Ascending aorta (tissue), 2 donors: ENCODE results near the gene KRTAP6-1. TPM values are rescaled to one million over a fixed set of nuclear protein-coding genes. Genes with fewer than 3 reads are reported as not detected.

ENCODE experiments used
- DNase-seq, 2 donors: peaks; one replicate each; pipeline ENCODE4 v3.0.0-alpha.2; 2019; ENCODE audit warnings: low spot score in 2 of 2
- H3K27ac ChIP-seq, 2 donors: fragments of 200-600 bp; sonication (generic); one replicate each; pipeline ENCODE4 v1.5.1; 2016 to 2017; ENCODE audit warnings: mild to moderate bottlenecking in 1 of 2
- H3K27me3 ChIP-seq: fragments of 200-600 bp; sonication (generic); one replicate; pipeline ENCODE4 v1.5.1; 2017
- H3K36me3 ChIP-seq, 2 donors: fragments of 200-600 bp; sonication (generic); one replicate each; pipeline ENCODE4 v1.5.1; 2016
- H3K4me1 ChIP-seq, 2 donors: fragments of 200-600 bp; sonication (generic); one replicate each; pipeline ENCODE4 v1.5.1; 2016 to 2017; ENCODE audit warnings: mild to moderate bottlenecking in 1 of 2
- H3K4me3 ChIP-seq, 2 donors: fragments of 200-600 bp; sonication (generic); one replicate each; pipeline ENCODE4 v1.5.1; 2016 to 2017; ENCODE audit warnings: mild to moderate bottlenecking in 1 of 2
- H3K9me3 ChIP-seq, 2 donors: fragments of 200-600 bp; sonication (generic); one replicate each; pipeline ENCODE4 v1.5.1; 2016
- intact Hi-C: fragments of 100-400 bp; cut with DNase I; formaldehyde crosslinking; loops from one replicate; pipeline ENCODE4 v1.15.1; 2023
- total RNA-seq: library from RNA; depleted of rRNA; stranded (reverse); fragments of >200 nt; gene quantifications from one replicate; pipeline ENCODE4 v1.1.0, GENCODE V29; 2016
- TF ChIP-seq, protein P1 (sequence below), 3 experiments: fragments of 200-600 bp in 2 of 3; fragments of 450-650 bp in 1 of 3; sonication (generic) in 2 of 3; IDR thresholded peaks; one replicate each; pipeline ENCODE4 v1.5.1; 2016 to 2019; ENCODE audit warnings: antibody characterized with exemption in 3 of 3, mild to moderate bottlenecking in 1 of 3, moderate library complexity in 1 of 3

The KRTAP6-1 gene
- total RNA-seq, 1 donor from 2014 or later: not detected

DNA sequence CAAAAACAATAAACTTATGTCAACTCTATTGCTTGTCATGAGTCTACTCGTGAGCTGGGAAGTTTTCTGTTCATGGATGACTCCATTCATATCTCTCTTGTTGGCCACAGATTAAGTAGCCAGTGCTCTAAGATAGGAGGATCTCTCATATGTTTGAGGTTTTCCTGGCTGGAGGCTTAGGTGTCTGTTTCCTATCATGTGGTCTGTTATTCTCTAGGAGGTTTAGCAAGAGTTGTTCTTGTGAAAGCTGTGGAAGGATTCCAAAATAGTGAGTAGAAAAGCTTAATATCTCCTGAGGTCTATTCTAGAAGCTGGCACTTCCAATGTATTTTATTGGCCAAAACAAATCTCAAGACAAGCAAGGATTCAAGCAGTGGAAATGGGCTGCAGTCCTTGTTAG lies 15.5 kb upstream of the KRTAP6-1 start:
- intact Hi-C loops: no loop called here
- TF ChIP-seq, protein P1, sequence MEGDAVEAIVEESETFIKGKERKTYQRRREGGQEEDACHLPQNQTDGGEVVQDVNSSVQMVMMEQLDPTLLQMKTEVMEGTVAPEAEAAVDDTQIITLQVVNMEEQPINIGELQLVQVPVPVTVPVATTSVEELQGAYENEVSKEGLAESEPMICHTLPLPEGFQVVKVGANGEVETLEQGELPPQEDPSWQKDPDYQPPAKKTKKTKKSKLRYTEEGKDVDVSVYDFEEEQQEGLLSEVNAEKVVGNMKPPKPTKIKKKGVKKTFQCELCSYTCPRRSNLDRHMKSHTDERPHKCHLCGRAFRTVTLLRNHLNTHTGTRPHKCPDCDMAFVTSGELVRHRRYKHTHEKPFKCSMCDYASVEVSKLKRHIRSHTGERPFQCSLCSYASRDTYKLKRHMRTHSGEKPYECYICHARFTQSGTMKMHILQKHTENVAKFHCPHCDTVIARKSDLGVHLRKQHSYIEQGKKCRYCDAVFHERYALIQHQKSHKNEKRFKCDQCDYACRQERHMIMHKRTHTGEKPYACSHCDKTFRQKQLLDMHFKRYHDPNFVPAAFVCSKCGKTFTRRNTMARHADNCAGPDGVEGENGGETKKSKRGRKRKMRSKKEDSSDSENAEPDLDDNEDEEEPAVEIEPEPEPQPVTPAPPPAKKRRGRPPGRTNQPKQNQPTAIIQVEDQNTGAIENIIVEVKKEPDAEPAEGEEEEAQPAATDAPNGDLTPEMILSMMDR (IDR thresholded peaks at IDR 0.05): no peak
- DNase-seq: no peak

DNA sequence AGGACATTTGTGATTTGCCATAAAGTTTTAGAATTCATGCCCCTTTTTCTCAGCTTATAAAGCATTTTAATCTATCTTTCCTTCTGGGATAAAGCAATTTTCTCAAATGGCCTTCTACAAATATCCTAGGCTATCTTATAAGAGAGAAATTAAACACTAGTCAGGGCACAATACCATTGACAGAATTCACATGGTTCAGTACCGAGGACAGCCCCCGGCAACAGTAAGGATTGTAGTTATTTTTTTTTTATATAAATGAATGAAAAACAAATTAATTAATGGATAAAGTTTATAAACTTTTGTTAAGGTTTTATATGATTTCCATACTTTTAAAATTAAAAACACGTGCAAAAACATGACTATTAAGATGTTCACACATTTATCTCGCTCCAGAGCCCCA lies 14.4 kb upstream of the KRTAP6-1 start:
- H3K4me3 ChIP-seq: no peak overlapping the region
- no peaks in the 10 kb centered on the region for H3K9me3 ChIP-seq
- no peak overlapping the region for H3K27ac ChIP-seq
- no peaks in the 10 kb centered on the region for H3K4me1 ChIP-seq
- no peaks in the 10 kb centered on the region for H3K36me3 ChIP-seq
- DNase-seq: no peak
- intact Hi-C loops: no loop called here
- no peaks in the 10 kb centered on the region for H3K27me3 ChIP-seq
- TF ChIP-seq, protein P1 (IDR thresholded peaks at IDR 0.05): no peak

More for the DNA sequence above, 15.5 kb upstream of the KRTAP6-1 start:
- H3K4me3 ChIP-seq: no peak overlapping the region
- no peaks in the 10 kb centered on the region for H3K4me1 ChIP-seq
- H3K27ac ChIP-seq: no peak overlapping the region
- no peaks in the 10 kb centered on the region for H3K36me3 ChIP-seq
- no peaks in the 10 kb centered on the region for H3K9me3 ChIP-seq
- H3K27me3 ChIP-seq: no peaks in the 10 kb centered on the region

DNA sequence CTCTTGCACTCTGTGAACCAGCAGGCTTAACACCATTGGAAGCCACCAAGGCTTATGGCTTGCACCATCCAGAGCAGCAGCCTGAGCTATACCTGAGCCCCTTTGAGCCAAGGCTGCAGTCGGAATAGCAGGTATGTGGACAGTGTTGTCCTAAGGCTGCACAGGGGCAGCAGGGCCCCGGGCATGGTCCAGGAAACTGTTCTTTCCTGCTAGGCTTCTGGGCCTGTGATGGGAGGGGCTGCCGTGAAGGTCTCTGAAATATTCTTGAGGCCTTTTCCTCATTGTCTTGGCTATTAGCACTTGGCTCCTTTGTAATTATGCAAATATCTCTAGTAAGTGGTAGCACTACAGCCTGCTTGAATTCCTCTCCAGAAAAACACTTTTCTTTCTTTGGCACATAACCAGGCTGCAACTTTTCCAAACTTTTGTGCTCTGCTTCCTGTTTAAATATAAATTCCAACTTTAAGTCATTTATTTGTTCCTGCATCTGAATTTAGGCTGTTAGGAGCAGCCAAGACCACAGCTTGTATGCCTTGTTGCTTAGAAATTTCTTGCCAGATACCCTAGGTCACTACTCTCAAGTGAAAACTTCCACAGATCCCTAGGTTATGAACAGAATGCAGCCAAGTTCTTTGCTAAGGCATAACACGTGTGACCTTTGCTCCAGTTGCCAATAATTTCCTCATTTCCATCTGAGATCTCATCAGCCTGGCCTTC lies 11.9 kb upstream of the KRTAP6-1 start:
- DNase-seq: no peak
- H3K36me3 ChIP-seq: no peaks in the 10 kb centered on the region
- TF ChIP-seq, protein P1 (IDR thresholded peaks at IDR 0.05): no peak
- H3K4me3 ChIP-seq: no peak overlapping the region
- intact Hi-C loops: no loop called here
- no peaks in the 10 kb centered on the region for H3K27me3 ChIP-seq
- no peaks in the 10 kb centered on the region for H3K4me1 ChIP-seq
- H3K27ac ChIP-seq: no peak overlapping the region
- no peaks in the 10 kb centered on the region for H3K9me3 ChIP-seq

DNA sequence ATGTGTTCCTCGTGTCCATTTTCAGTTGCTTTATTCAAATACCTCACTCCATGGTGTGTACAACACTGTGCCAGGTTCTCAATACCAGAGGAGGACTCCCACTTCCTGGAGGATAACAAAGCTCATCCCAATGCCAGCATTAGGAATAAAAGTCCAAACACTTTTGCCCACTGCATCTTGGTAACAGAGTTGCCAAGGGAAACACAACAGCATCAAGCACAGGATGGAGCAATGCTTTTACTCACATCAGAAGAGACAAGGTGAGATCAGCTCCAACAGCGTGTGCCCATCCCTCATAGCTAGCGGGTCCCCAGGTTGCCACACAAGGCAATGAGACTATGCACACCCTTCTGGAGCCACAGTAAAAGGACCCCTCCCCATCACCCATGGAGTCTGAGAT lies 9.6 kb upstream of the KRTAP6-1 start:
- Histone ChIP-seq H3K4me3 (no peak overlapping the region), H3K36me3 (no peaks in the 10 kb centered on the region), H3K9me3 (no peaks in the 10 kb centered on the region), H3K27me3 (no peaks in the 10 kb centered on the region), H3K27ac (no peak overlapping the region), H3K4me1 (no peaks in the 10 kb centered on the region)
- intact Hi-C loops: no loop called here
- DNase-seq: no peak
- TF ChIP-seq, protein P1 (IDR thresholded peaks at IDR 0.05): no peak

DNA sequence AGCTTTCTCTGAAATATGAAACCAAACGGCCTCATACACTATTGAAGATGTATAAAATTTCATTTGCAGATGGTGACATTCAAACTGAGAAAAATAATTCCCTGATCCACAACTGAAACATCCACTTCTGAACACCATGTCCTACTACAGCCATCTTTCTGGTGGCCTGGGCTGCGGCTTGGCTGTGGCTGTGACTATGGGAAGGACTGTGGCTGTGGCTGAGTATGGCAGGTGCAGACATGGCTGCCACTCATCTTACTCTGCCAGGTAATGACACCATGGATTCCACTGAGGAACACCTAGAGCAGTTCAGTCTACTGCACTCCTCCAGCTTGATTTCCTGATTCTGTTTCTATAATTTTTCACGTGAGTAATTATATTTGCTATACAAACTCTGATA lies 6.8 kb upstream of the KRTAP6-1 start, which contains the start of gene KRTAP20-4:
Gene KRTAP20-4, plus strand, starts transcription at position 106 of the 400 bp plus-strand sequence.
- intact Hi-C loops: no loop called here
- Histone ChIP-seq H3K36me3 (no peaks in the 10 kb centered on the region), H3K27ac (no peak within 1 kb of the TSS), H3K9me3 (no peaks in the 10 kb centered on the region), H3K4me1 (no peaks in the 10 kb centered on the region), H3K27me3 (no peaks in the 10 kb centered on the region), H3K4me3 (no peak within 1 kb of the TSS)
- no peak for DNase-seq
- TF ChIP-seq, protein P1 (IDR thresholded peaks at IDR 0.05): no peak
